Esophagus squamous epithelium (tissue), 5 donors: ENCODE measurements around the gene TMC4. TPM values are rescaled to one million over a fixed set of nuclear protein-coding genes. Genes with fewer than 3 reads are reported as not detected.

ENCODE experiments used
- DNase-seq: peaks from one replicate; lab custom pipeline; 2025; lab: John Stamatoyannopoulos, UW
- H3K27ac ChIP-seq, 4 donors: fragments of 200-600 bp; sonication (generic); one replicate each; pipeline ENCODE4 v1.5.1; 2016 to 2019; ENCODE audit warnings: mild to moderate bottlenecking in 1 of 4
- H3K27me3 ChIP-seq, 4 donors: fragments of 200-600 bp; sonication (generic); 1 replicate in 3 of 4; 2 replicates in 1 of 4; pipeline versions ENCODE4 v1.5.1 to v1.6.0; 2017 to 2021; ENCODE audit warnings: antibody characterized with exemption in 1 of 4
- H3K36me3 ChIP-seq, 3 donors: fragments of 200-600 bp; sonication (generic); one replicate each; pipeline ENCODE4 v1.5.1; 2016 to 2019
- H3K4me1 ChIP-seq, 3 donors: fragments of 200-600 bp; sonication (generic); one replicate each; pipeline ENCODE4 v1.5.1; 2017 to 2019
- H3K4me3 ChIP-seq, 4 donors: fragments of 200-600 bp; sonication (generic); 1 replicate in 3 of 4; 2 replicates in 1 of 4; pipeline ENCODE4 v1.5.1; 2016 to 2019; ENCODE audit warnings: mild to moderate bottlenecking in 2 of 4, moderate library complexity in 1 of 4
- H3K9me3 ChIP-seq, 3 donors: fragments of 200-600 bp; sonication (generic); one replicate each; pipeline ENCODE4 v1.5.1; 2016 to 2019
- POLR2A ChIP-seq, 4 donors: fragments of 450-650 bp; IDR thresholded peaks; one replicate each; pipeline ENCODE4 v1.6.1; 2017; ENCODE audit warnings: antibody characterized with exemption in 4 of 4, mild to moderate bottlenecking in 4 of 4, moderate library complexity in 3 of 4
- WGBS, 2 donors: methylation state at CpG; one replicate each; pipeline ENCODE4 v1.1.5; 2018; 5-methylcytosine and 5-hydroxymethylcytosine counted together
- intact Hi-C: fragments of 100-400 bp; cut with DNase I; formaldehyde crosslinking; loops from one replicate; pipeline ENCODE4 v1.15.0; 2022
- total RNA-seq, 4 donors: library from RNA; depleted of rRNA; stranded (reverse); fragments of >200 nt; gene quantifications; one replicate each; pipeline ENCODE4 v1.1.0, GENCODE V29; 2016
- TF ChIP-seq, protein P1 (sequence below), 6 experiments: fragments of 450-650 bp in 4 of 6; fragments of 200-600 bp in 2 of 6; sonication (generic) in 2 of 6; IDR thresholded peaks; one replicate each; pipeline ENCODE4 v1.5.1; 2016 to 2019; ENCODE audit warnings: antibody characterized with exemption in 6 of 6, mild to moderate bottlenecking in 4 of 6, moderate library complexity in 4 of 6
- donor health status: DM: yes; HTN: yes; CAD: no.

The TMC4 gene
- total RNA-seq, 4 donors from 2014 or later: 4.0 to 45.6 (median 17.5) TPM

DNA sequence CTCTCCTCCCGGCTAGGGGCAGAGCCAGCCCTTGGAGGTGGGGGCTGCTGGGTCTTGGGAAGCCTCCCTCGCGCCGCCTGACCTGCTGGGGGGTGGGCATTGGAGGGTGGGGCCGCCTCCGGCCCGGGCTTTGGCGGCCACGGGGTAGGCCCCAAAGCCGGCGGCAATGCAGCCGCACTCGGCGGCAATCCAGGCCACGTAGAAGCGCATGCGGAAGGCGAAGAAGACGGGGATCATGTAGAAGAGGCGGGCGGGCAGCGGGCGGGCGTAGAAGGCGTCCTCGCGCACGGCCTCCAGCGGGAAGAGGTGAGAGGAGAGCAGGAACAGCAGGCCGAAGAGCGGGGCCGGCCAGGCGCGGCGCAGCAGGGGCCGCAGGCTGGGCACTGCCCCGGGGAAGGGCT, 7.7 kb upstream of the TMC4 start:
- WGBS, 2 donors: 97 to 99% methylated on average over 21 to 26 of the region's 37 CpGs
- Histone ChIP-seq H3K4me3 (no peak overlapping the region), H3K9me3 (no peaks in the 10 kb centered on the region), H3K36me3 (peaks cover 0 to 57% (median 5%) of the 10 kb centered on the region in 3 donors), H3K27me3 (no peaks in the 10 kb centered on the region), H3K4me1 (no peaks in the 10 kb centered on the region), H3K27ac (no peak overlapping the region)
- intact Hi-C loops: no loop called here
- no peak for DNase-seq
- TF ChIP-seq POLR2A (IDR thresholded peaks at IDR 0.05): no peak
- TF ChIP-seq, protein P1, sequence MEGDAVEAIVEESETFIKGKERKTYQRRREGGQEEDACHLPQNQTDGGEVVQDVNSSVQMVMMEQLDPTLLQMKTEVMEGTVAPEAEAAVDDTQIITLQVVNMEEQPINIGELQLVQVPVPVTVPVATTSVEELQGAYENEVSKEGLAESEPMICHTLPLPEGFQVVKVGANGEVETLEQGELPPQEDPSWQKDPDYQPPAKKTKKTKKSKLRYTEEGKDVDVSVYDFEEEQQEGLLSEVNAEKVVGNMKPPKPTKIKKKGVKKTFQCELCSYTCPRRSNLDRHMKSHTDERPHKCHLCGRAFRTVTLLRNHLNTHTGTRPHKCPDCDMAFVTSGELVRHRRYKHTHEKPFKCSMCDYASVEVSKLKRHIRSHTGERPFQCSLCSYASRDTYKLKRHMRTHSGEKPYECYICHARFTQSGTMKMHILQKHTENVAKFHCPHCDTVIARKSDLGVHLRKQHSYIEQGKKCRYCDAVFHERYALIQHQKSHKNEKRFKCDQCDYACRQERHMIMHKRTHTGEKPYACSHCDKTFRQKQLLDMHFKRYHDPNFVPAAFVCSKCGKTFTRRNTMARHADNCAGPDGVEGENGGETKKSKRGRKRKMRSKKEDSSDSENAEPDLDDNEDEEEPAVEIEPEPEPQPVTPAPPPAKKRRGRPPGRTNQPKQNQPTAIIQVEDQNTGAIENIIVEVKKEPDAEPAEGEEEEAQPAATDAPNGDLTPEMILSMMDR (IDR thresholded peaks at IDR 0.05): no peak

DNA sequence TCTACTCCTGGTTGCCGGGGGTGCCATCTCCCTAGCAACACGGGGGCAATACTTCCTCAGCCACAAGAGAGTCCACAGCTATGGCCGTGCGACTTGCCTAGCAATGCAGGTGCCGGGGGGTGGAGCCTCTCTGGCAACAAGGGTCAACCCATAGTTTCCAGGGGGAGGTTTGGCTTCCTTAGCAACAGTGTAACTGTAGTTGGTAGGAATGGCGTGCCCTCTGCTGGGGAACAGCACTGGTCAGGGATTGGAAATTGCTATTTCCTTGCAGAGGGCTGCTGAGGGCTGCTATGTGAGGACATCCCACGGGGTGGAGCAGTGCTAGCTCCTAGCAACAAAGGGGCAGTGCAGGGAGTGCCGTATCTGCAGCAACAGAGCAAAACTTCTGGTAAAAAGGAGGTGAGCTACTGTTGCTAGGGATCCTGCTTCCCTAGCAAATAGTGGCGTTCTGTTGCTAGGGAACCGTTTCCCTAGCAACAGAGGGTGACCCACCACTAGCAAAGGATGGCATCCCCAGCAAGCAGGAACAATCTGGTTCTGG, 7.0 kb upstream of the TMC4 start:
- Histone ChIP-seq H3K27ac (no peak overlapping the region), H3K4me3 (no peak overlapping the region), H3K27me3 (no peaks in the 10 kb centered on the region), H3K9me3 (no peaks in the 10 kb centered on the region), H3K36me3 (peaks cover 0 to 59% (median 5%) of the 10 kb centered on the region in 3 donors), H3K4me1 (no peaks in the 10 kb centered on the region)
- WGBS, 2 donors: 50 to 57% methylated on average over 3 to 10 of the region's 10 CpGs
- no peak for DNase-seq
- TF ChIP-seq, protein P1 (IDR thresholded peaks at IDR 0.05): peak in 1 of 6 experiments; percentile 25
- no peak for TF ChIP-seq POLR2A (IDR thresholded peaks at IDR 0.05)
- intact Hi-C loops: no loop called here

DNA sequence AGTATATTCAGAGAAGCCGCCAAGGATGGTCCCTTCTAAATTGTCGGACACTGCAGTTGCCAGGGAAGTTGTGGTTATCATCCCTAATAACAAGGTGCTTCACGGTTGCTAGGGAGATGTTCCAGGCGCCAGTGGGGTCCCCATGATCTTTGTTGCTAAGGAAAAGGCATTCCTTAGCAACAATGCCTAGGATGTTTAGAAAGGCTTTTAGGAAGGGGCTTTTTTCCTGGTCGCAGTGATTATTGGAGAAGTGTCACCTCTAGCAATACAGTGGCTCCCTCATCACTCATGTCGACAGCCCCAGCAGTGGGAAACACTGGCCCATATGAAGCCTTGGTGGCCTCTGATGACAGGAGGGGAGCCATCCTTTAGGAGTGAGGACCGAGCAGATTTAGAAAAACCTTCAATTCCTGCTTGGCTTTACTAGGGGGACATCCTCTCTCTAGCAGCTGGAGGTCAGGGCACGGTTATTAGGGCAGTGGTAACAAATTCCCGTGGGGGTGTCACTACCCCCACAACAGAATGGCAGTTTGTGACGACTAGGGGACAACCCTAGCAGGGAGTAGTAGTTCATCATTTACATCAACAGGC, 6.4 kb upstream of the TMC4 start:
- no peak overlapping the region for H3K27ac ChIP-seq
- no peaks in the 10 kb centered on the region for H3K27me3 ChIP-seq
- intact Hi-C loops: no loop called here
- WGBS, 2 donors: 77 to 79% methylated on average over 7 to 8 of the region's 10 CpGs
- DNase-seq: no peak
- H3K9me3 ChIP-seq: no peaks in the 10 kb centered on the region
- no peaks in the 10 kb centered on the region for H3K4me1 ChIP-seq
- no peak overlapping the region for H3K4me3 ChIP-seq
- H3K36me3 ChIP-seq: peaks cover 0 to 59% (median 5%) of the 10 kb centered on the region in 3 donors
- TF ChIP-seq, protein P1 (IDR thresholded peaks at IDR 0.05): no peak
- no peak for TF ChIP-seq POLR2A (IDR thresholded peaks at IDR 0.05)

- intact Hi-C loops: no loop called here
- Histone ChIP-seq H3K4me1 (peaks cover 0 to 4% (median 0%) of the 10 kb centered on the region in 3 donors), H3K27me3 (no peaks in the 10 kb centered on the region), H3K4me3 (no peak overlapping the region), H3K27ac (no peak overlapping the region), H3K36me3 (peaks cover 0 to 59% (median 5%) of the 10 kb centered on the region in 3 donors), H3K9me3 (no peaks in the 10 kb centered on the region)
- DNase-seq: no peak
- WGBS, 2 donors: 66 to 70% methylated on average over 9 to 18 of the region's 23 CpGs
- TF ChIP-seq, protein P1 (IDR thresholded peaks at IDR 0.05): no peak
- no peak for TF ChIP-seq POLR2A (IDR thresholded peaks at IDR 0.05)
Measured at GRCh38 chr19:54178581-54179261, 5.8 kb upstream of the TMC4 start.
